GM19238 (cell line): ENCODE data around the gene RGL1.
"Not testable (repeated sequence)": the region's sequence is repeated elsewhere in the genome, so short reads cannot be mapped to it uniquely, and the experiment has no call there.

Source experiments
- DNase-seq: peaks from one replicate; pipeline ENCODE4 v3.0.0; 2011; ENCODE audit warnings: low spot score; ENCODE audit not compliant: insufficient read length

RGL1 gene

DNA sequence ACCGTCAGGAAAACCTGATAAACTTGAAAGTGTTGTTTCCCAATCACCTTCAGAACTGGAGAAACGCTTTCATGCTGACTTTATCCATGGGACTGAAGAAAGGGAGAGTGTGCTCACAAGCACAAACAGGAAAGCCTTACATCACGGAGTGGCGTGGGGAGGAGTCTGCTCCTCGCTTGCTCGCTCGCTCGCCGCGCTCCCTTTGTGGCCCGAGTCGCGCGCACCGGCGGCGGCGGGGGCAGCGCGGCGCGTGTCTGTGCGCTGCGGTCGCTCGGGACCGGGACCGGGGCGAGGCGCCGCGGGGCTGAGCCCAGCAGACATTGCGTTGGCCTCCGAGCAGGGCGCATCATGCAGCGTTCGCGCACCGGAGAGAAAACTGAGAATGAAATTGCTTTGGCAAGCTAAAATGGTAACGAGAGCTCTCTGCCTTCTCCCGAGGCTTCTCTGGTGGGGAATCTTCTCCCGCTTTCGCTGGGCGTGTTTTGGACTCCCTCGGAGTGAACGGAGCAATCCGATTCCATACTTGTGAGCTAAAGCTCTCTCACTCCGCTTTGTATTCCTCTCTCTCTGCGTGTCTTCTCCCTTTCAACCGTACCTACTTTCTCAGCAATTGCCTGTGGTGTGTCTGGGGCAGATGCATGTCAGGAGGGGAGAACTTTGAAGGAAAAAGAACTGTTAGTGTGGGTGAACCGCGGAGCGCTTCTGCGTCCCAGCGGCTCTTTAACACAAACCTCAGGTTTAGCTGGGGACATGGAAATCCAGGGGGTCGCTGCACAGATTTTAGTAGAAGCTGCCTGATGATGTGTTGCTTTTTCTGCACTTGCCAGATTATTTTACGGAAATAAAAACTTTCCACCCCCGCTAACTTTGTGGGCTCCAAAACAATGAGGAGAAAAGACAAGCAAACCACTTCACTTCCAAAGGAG is at the start of gene RGL1:
TSS of gene RGL1 (plus strand) at position 205 of the 926 bp plus-strand sequence. CDS start at position 383, 178 bp downstream.
- peak; percentile 31 for DNase-seq

DNA sequence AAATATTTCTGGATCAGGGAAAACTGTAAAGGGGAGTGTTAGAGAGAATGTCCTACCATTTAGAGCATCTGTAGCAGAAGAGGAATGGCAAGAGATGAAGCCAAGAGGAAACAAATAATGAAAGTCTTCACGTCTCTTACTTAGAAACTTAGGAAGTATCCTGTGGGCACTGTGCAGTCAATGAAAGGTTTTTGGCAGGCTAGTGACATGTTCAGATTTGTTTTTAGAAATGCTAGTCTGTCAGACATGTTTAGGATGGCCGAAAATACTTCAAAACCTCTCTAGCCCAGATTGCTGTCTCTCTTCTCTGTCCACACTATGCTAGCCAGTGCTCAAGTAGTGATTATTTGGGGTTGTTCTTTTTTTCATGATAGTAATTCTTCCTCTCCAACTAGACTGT is 48.6 kb upstream of the RGL1 start:
- DNase-seq = no peak

DNA sequence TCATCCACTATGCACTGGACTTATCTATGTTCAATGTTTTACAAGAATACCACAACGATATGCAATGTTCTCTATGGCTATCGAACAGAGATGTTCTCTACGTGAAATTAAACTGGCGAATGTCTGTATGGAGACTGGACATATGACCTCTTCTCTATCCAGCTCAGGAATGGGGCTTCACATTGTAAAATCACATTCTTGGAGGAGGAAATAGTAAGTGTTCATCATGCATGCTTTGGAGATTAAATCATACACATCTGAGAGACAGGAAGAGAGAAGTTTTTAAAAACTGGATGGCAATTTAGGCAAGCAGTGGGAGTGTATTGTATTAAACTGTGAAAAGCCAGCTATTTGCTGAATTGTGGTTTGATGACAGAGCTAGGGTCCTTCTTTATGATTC is 47.9 kb upstream of the RGL1 start:
- DNase-seq = no peak

DNA sequence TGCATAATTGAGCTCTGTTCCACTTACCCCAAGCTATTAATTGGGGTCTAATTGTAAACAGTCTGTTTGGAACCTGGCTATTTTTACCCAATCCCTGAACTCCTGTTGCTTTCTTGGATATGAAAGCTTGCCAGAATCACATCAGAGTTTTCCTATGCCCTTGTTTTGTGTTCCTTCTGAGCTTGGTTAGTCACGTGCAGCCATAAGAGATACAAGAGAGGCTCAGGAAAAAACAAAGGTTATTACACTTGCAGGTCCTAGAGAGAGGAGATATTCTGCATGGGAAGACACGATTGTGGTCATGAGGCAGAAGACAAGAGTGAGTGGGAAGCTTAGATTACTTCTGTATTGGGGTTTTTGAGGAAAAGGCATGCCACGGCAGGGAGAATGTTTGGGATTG is 46.0 kb upstream of the RGL1 start:
- DNase-seq = no peak

DNA sequence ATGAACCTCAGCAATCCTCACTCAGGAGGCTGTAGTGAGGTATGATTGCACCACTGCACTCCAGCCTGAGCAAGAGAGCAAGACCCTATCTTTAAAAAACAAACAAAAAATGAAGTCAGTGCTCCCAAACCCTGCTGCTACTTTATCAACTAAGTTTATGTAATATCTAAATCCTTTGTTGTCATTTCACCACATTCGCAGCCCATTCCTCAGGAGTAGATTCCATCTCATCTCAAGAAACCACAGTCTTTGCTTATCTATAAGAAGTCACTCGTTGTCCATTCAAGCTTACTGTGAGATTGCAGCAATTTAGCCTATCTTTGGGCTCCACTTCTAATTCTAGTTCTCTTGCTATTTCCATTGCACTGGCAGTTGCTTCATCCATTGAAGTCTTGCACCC is 44.3 kb upstream of the RGL1 start:
- no peak for DNase-seq

DNA sequence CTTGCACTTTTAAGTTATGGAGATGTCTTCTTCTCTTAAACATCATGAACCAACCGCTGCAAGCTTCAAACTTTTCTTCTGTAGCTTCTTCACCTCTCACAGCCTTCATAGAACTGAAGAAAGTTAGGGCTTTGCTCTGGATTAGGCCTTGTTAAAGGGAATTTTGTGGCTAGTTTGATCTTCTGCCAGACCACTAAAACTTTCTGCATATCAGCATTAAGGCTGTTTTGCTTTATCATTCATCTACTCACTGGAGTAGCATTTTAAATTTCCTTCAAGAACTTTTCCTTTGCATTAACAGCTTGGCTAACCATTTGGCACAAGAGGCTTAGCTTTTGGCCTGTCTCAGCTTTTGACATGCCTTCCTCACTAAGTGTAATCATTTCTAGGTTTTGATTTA is 43.0 kb upstream of the RGL1 start:
- DNase-seq = no peak

DNA sequence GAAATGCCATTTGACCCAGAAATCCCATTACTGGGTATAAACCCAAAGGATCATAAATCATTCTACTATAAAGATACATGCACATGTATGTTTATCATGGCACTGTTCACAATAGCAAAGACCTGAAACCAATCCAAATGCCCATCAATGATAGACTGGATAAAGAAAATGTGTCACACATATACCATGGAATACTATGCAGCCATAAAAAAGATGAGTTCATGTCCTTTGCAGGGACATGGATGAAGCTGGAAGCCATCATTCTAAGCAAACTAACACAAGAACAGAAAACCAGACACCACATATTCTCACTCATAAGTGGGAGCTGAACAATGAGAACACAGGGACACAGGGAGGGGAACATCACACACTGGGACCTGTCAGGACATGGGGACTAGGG is 42.1 kb upstream of the RGL1 start:
- DNase-seq = not testable (repeated sequence)

DNA sequence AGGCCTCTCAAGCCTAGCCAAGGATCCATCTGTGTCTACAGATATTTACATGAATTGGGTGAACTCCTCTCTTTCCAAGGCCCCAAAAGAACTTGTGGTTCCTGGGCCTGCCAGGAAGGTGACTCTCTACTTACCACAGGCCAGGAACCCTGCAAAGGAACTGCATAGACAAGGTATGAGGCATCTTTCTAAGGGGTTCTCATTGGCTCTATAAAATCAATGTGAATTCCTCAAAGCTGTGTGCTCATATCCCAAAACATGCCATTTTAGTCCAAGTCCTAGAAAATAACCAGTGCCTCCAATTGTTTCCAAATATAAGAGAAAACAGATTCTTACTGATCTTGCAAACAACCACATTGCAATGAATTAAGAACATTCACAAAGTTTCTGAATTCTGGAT is 39.9 kb upstream of the RGL1 start:
- no peak for DNase-seq

DNA sequence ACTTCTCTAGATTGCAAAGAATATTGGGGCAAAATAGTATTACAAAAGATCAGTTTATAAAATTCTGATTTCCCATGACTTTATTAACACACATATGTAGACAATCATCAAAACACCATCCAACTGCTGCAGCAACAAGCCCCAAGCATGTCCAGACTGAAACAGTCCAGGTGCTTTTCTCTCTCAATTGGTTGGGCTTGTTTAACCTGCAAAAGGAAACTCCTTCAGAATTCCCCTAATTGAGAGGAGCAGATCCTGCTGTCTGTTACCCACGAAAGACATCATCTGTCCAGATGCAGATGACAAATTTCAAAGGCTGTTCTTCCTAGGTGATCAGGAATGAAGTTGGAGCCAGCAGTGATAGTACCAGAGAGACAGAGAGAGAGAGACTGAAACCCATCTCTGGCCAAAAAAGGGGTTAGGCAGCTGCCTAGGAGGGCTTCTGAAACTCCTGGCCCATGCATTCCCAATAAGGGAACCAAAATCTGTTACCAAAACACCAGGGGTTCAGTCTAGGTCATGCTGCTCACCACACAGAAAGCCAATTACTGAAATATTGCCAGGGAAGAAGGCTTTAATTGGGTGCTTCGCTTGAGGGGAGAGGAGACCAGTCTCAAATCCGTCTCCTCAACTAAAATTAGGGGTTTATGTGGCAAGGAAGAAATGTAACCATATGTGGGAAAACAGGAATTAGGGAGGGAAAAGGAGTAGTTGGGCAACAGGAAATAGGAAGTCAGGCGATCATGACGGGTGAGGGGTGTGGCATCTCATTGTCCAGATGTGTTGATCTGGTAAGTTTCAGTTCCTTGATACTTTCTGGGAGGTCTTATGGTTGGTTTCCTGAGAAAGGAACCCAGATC is 34.7 kb upstream of the RGL1 start:
- DNase-seq = no peak

DNA sequence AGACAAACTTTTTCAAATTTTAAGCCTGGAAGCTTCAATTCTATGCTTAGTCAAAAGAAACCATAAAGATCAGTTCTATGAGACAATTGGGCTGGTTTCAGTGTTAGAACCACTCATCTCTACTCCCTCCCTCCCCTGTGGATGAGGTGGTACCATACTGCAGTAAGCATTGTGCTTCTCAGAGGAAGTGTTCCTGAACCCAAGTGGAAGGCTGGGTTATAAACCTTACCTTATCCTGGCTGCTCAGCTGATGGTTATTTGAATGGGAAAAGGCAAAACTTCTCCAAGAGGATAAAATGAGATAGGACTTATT is 34.1 kb upstream of the RGL1 start:
- DNase-seq = no peak

DNA sequence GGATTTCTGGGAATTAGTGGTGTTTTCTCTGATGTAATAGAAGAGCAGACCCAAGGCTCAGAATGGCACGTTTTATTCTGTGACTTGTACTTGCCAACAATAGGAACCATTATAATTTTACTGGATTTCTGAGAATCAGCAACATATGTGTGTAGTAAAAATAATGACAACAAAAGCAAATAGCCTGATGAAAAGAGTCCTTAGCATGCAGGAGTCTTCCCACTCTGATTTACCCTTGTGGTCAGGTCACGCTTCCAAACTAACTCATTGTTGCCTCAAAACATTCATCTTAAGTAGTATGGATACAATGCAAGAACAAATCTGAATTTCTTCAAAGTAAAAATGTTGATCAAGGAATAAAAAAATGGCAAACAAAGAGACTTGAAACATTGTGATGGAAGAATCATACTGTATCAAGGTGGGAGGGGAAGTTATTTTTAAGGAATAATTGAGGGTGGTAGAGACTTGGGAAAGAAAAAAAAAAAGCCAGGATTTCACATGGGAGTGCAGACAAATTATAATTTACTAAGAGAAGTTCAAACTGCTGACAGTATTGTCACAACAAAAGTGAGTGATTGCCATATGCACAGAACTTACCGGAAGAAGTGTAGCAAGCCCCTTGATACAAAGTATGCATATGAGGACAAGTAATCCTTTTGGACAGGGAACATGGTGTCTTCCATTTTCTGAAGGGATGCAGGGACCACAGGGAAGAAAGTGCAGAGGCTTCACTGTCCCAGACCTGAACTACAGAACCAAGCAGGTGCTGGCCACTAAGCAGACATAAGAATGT is 31.2 kb upstream of the RGL1 start:
- DNase-seq = no peak

DNA sequence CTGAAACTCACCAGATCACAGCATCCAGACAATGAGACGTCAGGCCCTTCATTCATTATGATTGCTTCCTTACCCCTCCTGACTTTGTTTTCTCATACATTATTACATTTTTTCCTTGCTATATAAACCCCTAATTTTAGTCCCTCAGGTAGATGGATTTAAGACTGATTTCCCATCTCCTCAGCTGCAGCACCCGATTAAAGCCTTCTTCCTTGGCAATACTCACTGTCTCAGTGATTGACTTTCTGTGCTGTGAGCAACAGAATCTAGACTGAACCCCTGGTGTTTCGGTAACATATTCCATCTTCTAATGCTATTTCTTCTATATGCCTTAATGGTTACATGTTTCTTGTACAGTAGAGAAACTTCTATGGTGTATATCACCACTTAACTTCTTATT is 30.0 kb upstream of the RGL1 start:
- DNase-seq = no peak

DNA sequence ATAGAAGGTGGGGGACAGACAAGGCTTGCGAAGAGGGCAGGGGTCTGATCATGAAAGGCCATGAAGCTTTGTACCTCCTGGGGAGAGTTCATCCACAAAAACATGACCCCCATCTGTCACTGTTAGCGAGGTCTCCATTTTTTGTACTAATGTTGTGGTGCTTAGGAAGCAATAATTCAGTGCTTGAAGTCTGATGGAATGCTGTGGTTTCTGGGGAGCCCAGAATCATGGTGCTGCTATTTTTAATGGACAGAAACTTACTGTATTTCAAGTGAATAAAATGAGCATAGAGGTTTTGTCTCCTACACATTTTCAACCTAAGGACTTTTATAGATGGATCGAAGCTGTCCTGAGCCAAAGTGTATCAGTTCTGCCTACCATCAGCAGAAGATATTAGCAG is 28.2 kb upstream of the RGL1 start:
- DNase-seq = no peak

DNA sequence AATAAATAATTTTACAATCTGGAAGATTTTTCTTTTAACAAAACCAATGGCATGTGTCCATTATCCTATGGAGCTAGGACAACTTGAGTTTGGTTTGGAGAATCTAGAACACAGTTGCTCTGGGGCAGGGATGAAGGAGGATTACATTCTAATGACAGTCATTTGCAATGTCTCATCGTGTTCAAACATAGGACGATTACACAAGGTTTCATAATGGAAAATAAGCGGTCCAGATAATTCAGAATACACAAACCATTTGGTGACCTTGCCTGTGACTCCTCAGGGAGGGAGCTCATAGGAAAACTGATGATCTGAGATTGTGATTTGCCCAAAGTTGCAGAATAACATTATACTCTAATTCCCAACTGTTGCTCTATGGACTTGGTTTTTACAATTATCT is 27.6 kb upstream of the RGL1 start:
- DNase-seq = no peak

DNA sequence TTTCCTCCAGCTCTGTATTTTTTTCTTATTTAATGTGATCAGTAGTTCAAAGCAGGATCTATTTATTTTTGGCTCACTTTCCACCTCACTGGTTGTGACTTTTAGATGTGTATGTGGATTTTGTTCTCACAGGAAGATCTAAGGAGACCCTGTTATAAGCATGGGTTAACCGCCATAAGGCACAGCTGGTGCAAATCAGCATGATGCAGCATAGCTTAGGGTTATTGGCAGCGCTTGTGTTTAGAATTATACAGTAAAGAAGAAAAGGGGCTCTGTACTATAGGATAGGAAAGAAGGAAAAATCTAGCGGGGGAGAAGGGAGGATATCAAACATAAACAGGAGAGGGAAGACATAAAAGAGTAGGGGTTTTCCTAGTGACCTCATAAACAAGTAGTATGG is 26.9 kb upstream of the RGL1 start:
- DNase-seq = no peak

DNA sequence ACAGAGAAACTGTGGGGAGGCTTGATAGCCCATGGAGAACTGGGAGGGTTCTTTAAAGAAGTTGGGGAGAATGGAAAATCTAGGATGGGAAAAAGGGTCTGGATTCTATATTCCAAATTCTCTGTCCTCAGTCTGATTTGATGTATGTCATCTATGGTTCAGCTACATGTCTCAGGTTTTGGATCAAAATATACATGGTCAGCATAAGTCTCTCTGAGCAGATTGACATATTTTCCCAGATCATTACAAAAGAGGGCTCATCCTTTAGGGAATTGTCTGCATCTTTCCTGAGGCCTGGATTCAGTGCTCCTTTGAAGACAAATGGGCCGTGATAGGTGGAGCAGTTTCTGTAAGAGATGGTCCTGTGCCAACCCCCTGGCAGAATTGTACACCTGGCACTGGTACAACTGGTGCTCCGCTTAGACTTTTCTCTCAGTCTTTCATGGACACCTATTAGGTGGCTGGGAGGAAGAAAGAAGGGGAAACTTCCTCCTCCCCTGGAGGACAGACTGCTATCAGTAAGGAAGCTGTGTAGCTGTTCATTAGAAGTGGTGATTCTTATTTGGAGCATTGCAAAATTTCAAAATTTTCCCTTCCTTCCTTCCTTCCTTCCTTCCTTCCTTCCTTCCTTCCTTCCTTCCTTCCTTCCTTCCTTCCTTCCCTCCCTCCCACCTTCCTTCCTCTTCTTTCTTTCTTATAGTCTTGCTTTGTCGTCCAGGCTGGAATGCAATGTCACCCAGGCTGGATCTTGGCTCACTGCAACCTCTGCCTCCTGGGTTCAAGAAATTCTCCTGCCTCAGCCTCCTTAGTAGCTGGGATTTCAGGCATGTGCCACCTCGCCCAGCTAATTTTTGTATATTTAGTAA is 26.1 kb upstream of the RGL1 start:
- no peak for DNase-seq

DNA sequence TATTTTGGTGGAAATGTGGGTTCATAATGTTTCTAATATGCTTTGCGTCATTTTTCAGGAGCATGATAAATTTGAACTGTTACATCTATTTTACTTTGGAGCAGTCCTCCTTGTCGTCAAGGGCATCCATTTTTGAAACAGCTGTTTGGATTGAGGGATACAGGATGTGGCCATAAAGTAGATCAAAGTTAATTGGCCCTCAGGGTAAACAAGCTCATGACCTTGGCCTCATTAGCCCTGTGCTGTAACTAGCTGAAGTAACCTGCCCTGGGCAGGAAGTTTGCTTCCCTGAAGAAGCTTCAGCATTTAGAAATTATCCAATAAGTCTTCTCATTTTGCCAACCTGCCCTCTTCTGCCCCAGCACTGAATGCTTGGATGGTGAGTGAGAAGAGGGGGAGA is 24.8 kb upstream of the RGL1 start:
- DNase-seq = no peak

DNA sequence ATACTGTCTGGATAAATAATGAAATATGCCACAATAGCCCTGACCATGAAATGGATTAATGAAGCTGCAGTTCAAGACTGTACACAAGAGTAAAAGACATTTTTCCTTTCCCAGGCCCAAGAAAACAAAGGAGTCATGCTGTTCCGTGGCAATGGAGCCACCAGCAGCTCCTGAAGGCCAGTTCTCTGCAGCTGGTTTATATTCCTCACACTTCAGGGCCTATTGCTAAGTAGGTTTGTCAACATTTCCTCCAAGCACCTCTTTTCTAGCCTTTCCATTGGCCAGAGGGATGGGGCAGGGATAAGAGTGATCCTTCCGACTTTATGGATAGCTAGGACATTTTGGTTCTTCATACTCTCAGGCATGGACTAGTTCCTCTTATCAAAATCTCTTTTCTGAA is 24.2 kb upstream of the RGL1 start:
- DNase-seq = no peak

DNA sequence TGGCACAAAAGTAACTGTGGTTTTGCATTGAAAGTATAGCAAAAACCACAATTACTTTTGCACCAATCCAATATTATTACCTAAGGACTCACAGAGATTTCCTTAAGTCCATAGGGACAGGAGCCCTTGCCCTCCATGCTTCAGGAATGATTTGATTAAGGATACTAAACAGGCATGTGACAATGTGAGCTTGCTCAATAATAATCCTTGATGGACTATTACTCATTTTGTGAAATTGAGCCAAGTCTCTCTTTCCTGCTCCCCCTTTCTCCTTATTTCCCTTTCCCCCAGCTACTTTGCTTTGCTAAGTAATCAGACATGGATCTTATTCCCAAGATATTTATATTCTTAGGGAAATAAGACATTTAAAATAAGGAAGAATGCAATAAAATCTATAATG is 21.6 kb upstream of the RGL1 start:
- no peak for DNase-seq

DNA sequence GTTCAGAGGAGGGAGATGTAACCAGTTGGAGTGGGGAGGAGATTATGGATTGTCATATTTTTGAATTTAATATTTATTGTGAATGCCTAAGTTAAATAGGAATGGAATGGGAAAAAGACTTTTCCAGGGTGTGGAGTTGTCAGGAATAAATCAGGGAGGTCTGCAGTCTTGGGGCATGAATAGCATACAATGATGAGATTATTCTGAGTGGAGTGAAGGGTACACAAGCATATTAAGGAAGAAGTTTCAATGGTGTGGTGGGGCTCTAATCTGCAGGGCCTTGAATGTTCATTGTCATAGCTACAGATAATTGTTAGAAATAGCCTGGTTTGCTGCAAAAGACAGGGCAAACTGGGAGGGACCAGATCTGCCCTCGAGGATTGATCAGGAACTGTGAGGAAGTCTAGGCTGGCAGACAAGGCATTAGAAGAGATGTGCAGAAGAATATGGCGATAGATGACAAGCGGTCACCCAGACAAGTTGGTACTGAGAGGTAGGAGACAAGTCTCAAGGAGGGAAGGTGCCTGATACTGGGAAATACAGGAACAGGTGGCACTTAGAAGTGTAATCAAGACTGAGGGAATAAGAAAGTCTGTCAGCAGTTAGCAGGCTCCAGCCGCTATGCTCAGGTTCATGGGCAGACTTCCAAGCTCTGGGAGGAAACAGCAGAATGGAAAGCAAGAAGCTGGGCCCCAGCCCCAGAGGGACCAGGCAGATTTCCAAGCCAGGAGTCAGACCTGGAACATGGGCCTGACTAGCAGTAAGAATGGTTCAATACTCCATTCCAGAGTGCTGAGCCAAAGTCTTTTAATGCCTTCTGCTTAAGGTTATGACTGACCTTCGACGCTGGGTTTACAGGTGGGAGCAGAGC is 20.9 kb upstream of the RGL1 start:
- DNase-seq = no peak
